ENCODE data around the gene NIT2.

NIT2 gene

GRCh38 chr3:100404250-100404548, 69.6 kb downstream of the NIT2 start:
- H4K20me1 ChIP-seq (ENCODE audit: insufficient read depth, low read length): no peaks in the 10 kb centered on the region
- H2AFZ ChIP-seq (ENCODE audit: low read length): no peak overlapping the region
- H3K27me3 ChIP-seq (ENCODE audit: insufficient read depth, low read length): no peaks in the 10 kb centered on the region
- peak overlapping the region; percentile 94 for H3K4me3 ChIP-seq (ENCODE audit: low read depth, low read length, poor library complexity, severe bottlenecking)
- no peaks in the 10 kb centered on the region for H3K9me2 ChIP-seq (ENCODE audit: low read depth, low read length)
- peaks cover 16% of the 10 kb centered on the region for H3K36me3 ChIP-seq (ENCODE audit: insufficient read depth, low read length)
- H3K4me1 ChIP-seq (ENCODE audit: insufficient read depth, low read length, severe bottlenecking): peaks cover 34% of the 10 kb centered on the region
- no peak overlapping the region for H3K27ac ChIP-seq (ENCODE audit: low read depth, low read length, poor library complexity, severe bottlenecking)
- H3K9me3 ChIP-seq (ENCODE audit: low read length): peaks cover 19% of the 10 kb centered on the region
- H3K9ac ChIP-seq (ENCODE audit: low read length): no peak overlapping the region
- H3F3A ChIP-seq (ENCODE audit: insufficient read depth, low read length): no peaks in the 10 kb centered on the region
- H3K4me2 ChIP-seq (ENCODE audit: low read length): peak overlapping the region; percentile 95
- TF ChIP-seq CTCF (IDR thresholded peaks at IDR 0.05; ENCODE audit: low read length) (no peak), EZH2 (IDR thresholded peaks at IDR 0.05; ENCODE audit: borderline replicate concordance, low read length) (no peak)
- H3K79me2 ChIP-seq (ENCODE audit: insufficient read depth, low read length): peaks cover 27% of the 10 kb centered on the region

- Histone ChIP-seq H3K4me3 (ENCODE audit: low read depth, low read length, poor library complexity, severe bottlenecking) (no peak overlapping the region), H3F3A (ENCODE audit: insufficient read depth, low read length) (no peaks in the 10 kb centered on the region), H3K36me3 (ENCODE audit: insufficient read depth, low read length) (peaks cover 27% of the 10 kb centered on the region), H3K27ac (ENCODE audit: low read depth, low read length, poor library complexity, severe bottlenecking) (no peak overlapping the region), H2AFZ (ENCODE audit: low read length) (no peak overlapping the region), H3K4me2 (ENCODE audit: low read length) (no peak overlapping the region), H3K9ac (ENCODE audit: low read length) (no peak overlapping the region), H3K9me2 (ENCODE audit: low read depth, low read length) (no peaks in the 10 kb centered on the region), H4K20me1 (ENCODE audit: insufficient read depth, low read length) (no peaks in the 10 kb centered on the region), H3K9me3 (ENCODE audit: low read length) (peaks cover 19% of the 10 kb centered on the region), H3K27me3 (ENCODE audit: insufficient read depth, low read length) (no peaks in the 10 kb centered on the region), H3K4me1 (ENCODE audit: insufficient read depth, low read length, severe bottlenecking) (peaks cover 22% of the 10 kb centered on the region), H3K79me2 (ENCODE audit: insufficient read depth, low read length) (peaks cover 10% of the 10 kb centered on the region)
- TF ChIP-seq CTCF (IDR thresholded peaks at IDR 0.05; ENCODE audit: low read length): no peak
- no peak for TF ChIP-seq EZH2 (IDR thresholded peaks at IDR 0.05; ENCODE audit: borderline replicate concordance, low read length)
Measured at GRCh38 chr3:100407164-100407563, 72.6 kb downstream of the NIT2 start.

GRCh38 chr3:100407977-100408532, 73.5 kb downstream of the NIT2 start:
- Histone ChIP-seq H3K4me2 (ENCODE audit: low read length) (no peak overlapping the region), H3K9me3 (ENCODE audit: low read length) (peaks cover 22% of the 10 kb centered on the region), H3K79me2 (ENCODE audit: insufficient read depth, low read length) (0 out of 2 replicates have a peak, but pooled peaks cover 1% of the 10 kb centered on the region), H3K36me3 (ENCODE audit: insufficient read depth, low read length) (peaks cover 34% of the 10 kb centered on the region), H3K9me2 (ENCODE audit: low read depth, low read length) (no peaks in the 10 kb centered on the region), H3K9ac (ENCODE audit: low read length) (no peak overlapping the region), H3F3A (ENCODE audit: insufficient read depth, low read length) (no peaks in the 10 kb centered on the region), H2AFZ (ENCODE audit: low read length) (no peak overlapping the region), H3K4me3 (ENCODE audit: low read depth, low read length, poor library complexity, severe bottlenecking) (no peak overlapping the region), H3K27ac (ENCODE audit: low read depth, low read length, poor library complexity, severe bottlenecking) (no peak overlapping the region), H3K27me3 (ENCODE audit: insufficient read depth, low read length) (no peaks in the 10 kb centered on the region), H4K20me1 (ENCODE audit: insufficient read depth, low read length) (no peaks in the 10 kb centered on the region), H3K4me1 (ENCODE audit: insufficient read depth, low read length, severe bottlenecking) (peaks cover 13% of the 10 kb centered on the region)
- no peak for TF ChIP-seq CTCF (IDR thresholded peaks at IDR 0.05; ENCODE audit: low read length)
- no peak for TF ChIP-seq EZH2 (IDR thresholded peaks at IDR 0.05; ENCODE audit: borderline replicate concordance, low read length)

Data from OCI-LY1 (cell line).